ENCODE results near the gene RCAN3. TPM values are rescaled to one million over a fixed set of nuclear protein-coding genes. Genes with fewer than 3 reads are reported as not detected.

The RCAN3 gene
- total RNA-seq, 1 experiment from 2014 or later = 25.6 TPM

- Histone ChIP-seq H3K9me2 (replicated peaks; ENCODE audit: low read length) (no peaks in the 10 kb centered on the region), H3K9ac (ENCODE audit: low read length) (peak overlapping the region; percentile 81)
These were observed 1.1 kb upstream of the RCAN3 start for GRCh38 chr1:24501371-24502064.

GRCh38 chr1:24502065-24502708 lies 449 bp upstream of the RCAN3 start:
- Histone ChIP-seq H3K36me3 (ENCODE audit: low read depth, low read length) (no peaks in the 10 kb centered on the region), H3K27ac (ENCODE audit: low read length) (peak overlapping the region; percentile 77), H4K20me1 (ENCODE audit: low read length) (no peaks in the 10 kb centered on the region), H3K9ac (ENCODE audit: low read length) (peak overlapping the region; percentile 81), H3K9me2 (replicated peaks; ENCODE audit: low read length) (no peaks in the 10 kb centered on the region), H3K4me2 (ENCODE audit: low read length) (peak overlapping the region; percentile 98), H3F3A (ENCODE audit: low read length, unreplicated experiment) (no peaks in the 10 kb centered on the region), H3K9me3 (ENCODE audit: low read length) (no peaks in the 10 kb centered on the region), H3K27me3 (ENCODE audit: low read length) (no peaks in the 10 kb centered on the region), H3K4me3 (ENCODE audit: low read length) (peak overlapping the region; percentile 89), H3K4me1 (ENCODE audit: insufficient read depth, low read length) (peaks cover 23% of the 10 kb centered on the region), H2AFZ (ENCODE audit: low read length) (peak overlapping the region; percentile 96), H3K79me2 (ENCODE audit: low read length) (peaks cover 36% of the 10 kb centered on the region)
- ATAC-seq = peak; percentile 77
- ChIA-PET CTCF (interaction anchor here (0.5 to 0.7 kb wide), 2 partner anchors 25 to 39 kb away, joined by 3 read pairs; no protein-coding TSS in a partner anchor), POLR2A (ENCODE audit: unreplicated experiment) (interaction anchor here (0.5 to 1.9 kb wide), 8 partner anchors 13 to 352 kb away, joined by 3 to 15 read pairs (median 6); no protein-coding TSS in a partner anchor)
- DNase-seq = peak; percentile 82
- TSS peak; percentile 82 for BruUV-seq (replicated peaks)
- TF ChIP-seq CTCF (conservative IDR thresholded peaks at IDR 0.05; ENCODE audit: low read depth, low read length) = no peak
- no peak for TF ChIP-seq EZH2 (IDR thresholded peaks at IDR 0.05; ENCODE audit: low read length, unreplicated experiment)
- TF ChIP-seq EZH2phosphoT487 (IDR thresholded peaks at IDR 0.05; ENCODE audit: borderline replicate concordance, low read length) = no peak
- intact Hi-C loops (cut with micrococcal nuclease) = loop anchor here (1.0 to 10.0 kb wide), 4 partner anchors 13 to 133 kb away; no protein-coding TSS in a partner anchor

More at GRCh38 chr1:24501371-24502064, 1.1 kb upstream of the RCAN3 start:
- POLR2A ChIA-PET (ENCODE audit: unreplicated experiment) = interaction anchor here (0.6 to 1.9 kb wide), 5 partner anchors 14 to 351 kb away, joined by 4 to 15 read pairs (median 7); no protein-coding TSS in a partner anchor
- no peak for TF ChIP-seq EZH2 (IDR thresholded peaks at IDR 0.05; ENCODE audit: low read length, unreplicated experiment)
- no peak for TF ChIP-seq EZH2phosphoT487 (IDR thresholded peaks at IDR 0.05; ENCODE audit: borderline replicate concordance, low read length)
- no peak for TF ChIP-seq CTCF (conservative IDR thresholded peaks at IDR 0.05; ENCODE audit: low read depth, low read length)
- Histone ChIP-seq H3K36me3 (ENCODE audit: low read depth, low read length) (no peaks in the 10 kb centered on the region), H3K79me2 (ENCODE audit: low read length) (peaks cover 29% of the 10 kb centered on the region), H3K27me3 (ENCODE audit: low read length) (no peaks in the 10 kb centered on the region), H3K4me3 (ENCODE audit: low read length) (peak overlapping the region; percentile 89), H3K4me1 (ENCODE audit: insufficient read depth, low read length) (peaks cover 23% of the 10 kb centered on the region), H2AFZ (ENCODE audit: low read length) (peak overlapping the region; percentile 96), H4K20me1 (ENCODE audit: low read length) (no peaks in the 10 kb centered on the region), H3K4me2 (ENCODE audit: low read length) (peak overlapping the region; percentile 98), H3K9me3 (ENCODE audit: low read length) (no peaks in the 10 kb centered on the region), H3F3A (ENCODE audit: low read length, unreplicated experiment) (no peaks in the 10 kb centered on the region), H3K27ac (ENCODE audit: low read length) (peak overlapping the region; percentile 77)
- CTCF ChIA-PET = interaction anchor here (0.5 kb wide), 1 partner anchor 39 kb away, joined by 3 read pairs; no protein-coding TSS in a partner anchor
- BruUV-seq (replicated peaks) = no TSS peak
- ATAC-seq (no peak), DNase-seq (peak; percentile 41)
- intact Hi-C loops (cut with micrococcal nuclease) = loop anchor here (1.0 to 10.0 kb wide), 4 partner anchors 14 to 133 kb away; no protein-coding TSS in a partner anchor

All from PC-3 (cell line).